HG03571 (cell line): ENCODE measurements around the gene ANGPTL7.

Experiments used
- ATAC-seq: cut with Tn5 transposase; IDR thresholded peaks from one replicate; pipeline ENCODE4 v1.9.1; 2021; ENCODE audit not compliant: unreplicated experiment

Gene ANGPTL7

GRCh38 chr1:11198851-11199594 lies 9.9 kb downstream of the ANGPTL7 start:
- ATAC-seq: no peak

GRCh38 chr1:11204396-11205190 lies 15.4 kb downstream of the ANGPTL7 start:
- no peak for ATAC-seq

- no peak for ATAC-seq
These were observed 18.9 kb downstream of the ANGPTL7 start for GRCh38 chr1:11207898-11208611.

- no peak for ATAC-seq
These were observed 22.3 kb downstream of the ANGPTL7 start for GRCh38 chr1:11211461-11211860.

GRCh38 chr1:11211925-11212587 lies 22.9 kb downstream of the ANGPTL7 start:
- no peak for ATAC-seq

GRCh38 chr1:11214698-11215380 lies 25.7 kb downstream of the ANGPTL7 start:
- ATAC-seq: no peak

GRCh38 chr1:11215381-11216005 lies 26.3 kb downstream of the ANGPTL7 start:
- no peak for ATAC-seq

GRCh38 chr1:11216074-11216473 lies 26.9 kb downstream of the ANGPTL7 start:
- ATAC-seq: no peak

GRCh38 chr1:11227106-11228077 lies 38.2 kb downstream of the ANGPTL7 start:
- ATAC-seq: no peak

- no peak for ATAC-seq
These were observed 40.0 kb downstream of the ANGPTL7 start for GRCh38 chr1:11229203-11229602.

- ATAC-seq: no peak
These were observed 44.1 kb downstream of the ANGPTL7 start for GRCh38 chr1:11233208-11233607.

- no peak for ATAC-seq
These were observed 48.2 kb downstream of the ANGPTL7 start for GRCh38 chr1:11237356-11237755.

GRCh38 chr1:11238311-11238710 lies 49.2 kb downstream of the ANGPTL7 start:
- no peak for ATAC-seq

GRCh38 chr1:11245248-11245647 lies 56.1 kb downstream of the ANGPTL7 start:
- no peak for ATAC-seq
